ENCODE results near the gene FCAR. TPM values are rescaled to one million over a fixed set of nuclear protein-coding genes. Genes with fewer than 3 reads are reported as not detected.

Gene FCAR
- total RNA-seq, 1 experiment from 2014 or later: not detected

- no peak overlapping the region for H3K4me3 ChIP-seq (replicated peaks in 1 of 2; ENCODE audit: low read depth in 1 of 2, low read length in 2 of 2)
- no peak for DNase-seq (ENCODE audit: low read depth, low spot score)
- TF ChIP-seq ZFX (IDR thresholded peaks at IDR 0.05) (no peak), CBX3 (IDR thresholded peaks at IDR 0.05; ENCODE audit: low read depth) (no peak), EGR1 (IDR thresholded peaks at IDR 0.05; ENCODE audit: low read depth) (no peak), CTCF (IDR thresholded peaks at IDR 0.05 in 2 of 3, conservative IDR thresholded peaks at IDR 0.05 in 1 of 3; ENCODE audit: borderline replicate concordance in 1 of 3, insufficient read depth in 1 of 3, low read depth in 2 of 3, low read length in 2 of 3) (no peak), JUND (IDR thresholded peaks at IDR 0.05) (no peak), SRF (IDR thresholded peaks at IDR 0.05; ENCODE audit: low read depth) (no peak), FOSL1 (IDR thresholded peaks at IDR 0.05; ENCODE audit: low read depth) (no peak), EZH2 (IDR thresholded peaks at IDR 0.05) (no peak)
- no peaks in the 10 kb centered on the region for H3K9me2 ChIP-seq (ENCODE audit: insufficient read depth)
- ChIA-PET CTCF (no interaction called here), RAD21 (ENCODE audit: low non-redundant PET in 1 of 2, low total read pairs in 2 of 2, uncharacterized antibody in 2 of 2, unreplicated experiment in 2 of 2) (no interaction called here), POLR2A (no interaction called here)
- no peak for ATAC-seq
- no peak overlapping the region for H3K4me2 ChIP-seq (ENCODE audit: low read length)
- H3K27ac ChIP-seq (ENCODE audit: low read depth, low read length): no peak overlapping the region
- BruUV-seq (replicated peaks): no TSS peak
- no peaks in the 10 kb centered on the region for H3K36me3 ChIP-seq (ENCODE audit: control insufficient read depth in 1 of 2, insufficient read depth in 2 of 2, low read length in 2 of 2)
- no peak overlapping the region for H2AFZ ChIP-seq (ENCODE audit: low read depth, low read length, poor library complexity, severe bottlenecking)
- H3K27me3 ChIP-seq (ENCODE audit: insufficient read depth, low read length): no peaks in the 10 kb centered on the region
- no peaks in the 10 kb centered on the region for H3K4me1 ChIP-seq (ENCODE audit: control insufficient read depth in 1 of 2, insufficient read depth in 2 of 2, low read length in 2 of 2)
- H3K9ac ChIP-seq (ENCODE audit: low read length): no peak overlapping the region
- H4K20me1 ChIP-seq (ENCODE audit: insufficient read depth): no peaks in the 10 kb centered on the region
- H3K79me2 ChIP-seq (ENCODE audit: insufficient read depth, low read length): no peaks in the 10 kb centered on the region
- intact Hi-C loops (cut with micrococcal nuclease): no loop called here
- no peaks in the 10 kb centered on the region for H3K9me3 ChIP-seq (ENCODE audit: control insufficient read depth in 1 of 2, insufficient read depth in 1 of 2, low read depth in 1 of 2, low read length in 2 of 2)
These were observed 31.4 kb downstream of the FCAR start for GRCh38 chr19:54905421-54905802.

GRCh38 chr19:54905803-54906511 lies 31.9 kb downstream of the FCAR start, which contains the start of gene NCR1:
Gene NCR1 (plus strand): TSS chr19:54906148. CDS start chr19:54906188, 40 bp downstream.
- Histone ChIP-seq H2AFZ (ENCODE audit: low read depth, low read length, poor library complexity, severe bottlenecking) (no peak within 1 kb of the TSS), H3K4me1 (ENCODE audit: control insufficient read depth in 1 of 2, insufficient read depth in 2 of 2, low read length in 2 of 2) (no peaks in the 10 kb centered on the region), H3K27me3 (ENCODE audit: insufficient read depth, low read length) (no peaks in the 10 kb centered on the region), H4K20me1 (ENCODE audit: insufficient read depth) (no peaks in the 10 kb centered on the region), H3K4me3 (replicated peaks in 1 of 2; ENCODE audit: low read depth in 1 of 2, low read length in 2 of 2) (no peak within 1 kb of the TSS), H3K9me2 (ENCODE audit: insufficient read depth) (no peaks in the 10 kb centered on the region), H3K36me3 (ENCODE audit: control insufficient read depth in 1 of 2, insufficient read depth in 2 of 2, low read length in 2 of 2) (no peaks in the 10 kb centered on the region), H3K9me3 (ENCODE audit: control insufficient read depth in 1 of 2, insufficient read depth in 1 of 2, low read depth in 1 of 2, low read length in 2 of 2) (no peaks in the 10 kb centered on the region), H3K27ac (ENCODE audit: low read depth, low read length) (no peak within 1 kb of the TSS), H3K9ac (ENCODE audit: low read length) (no peak within 1 kb of the TSS), H3K4me2 (ENCODE audit: low read length) (no peak within 1 kb of the TSS), H3K79me2 (ENCODE audit: insufficient read depth, low read length) (no peaks in the 10 kb centered on the region)
- ChIA-PET CTCF (no interaction called here), RAD21 (ENCODE audit: low non-redundant PET in 1 of 2, low total read pairs in 2 of 2, uncharacterized antibody in 2 of 2, unreplicated experiment in 2 of 2) (no interaction called here), POLR2A (no interaction called here)
- BruUV-seq (replicated peaks): no TSS peak
- DNase-seq (ENCODE audit: low read depth, low spot score) (no peak), ATAC-seq (no peak)
- intact Hi-C loops (cut with micrococcal nuclease): no loop called here
- TF ChIP-seq SP1 (IDR thresholded peaks at IDR 0.05; ENCODE audit: low read depth) (no peak), REST (IDR thresholded peaks at IDR 0.05; ENCODE audit: low read depth) (no peak), RAD21 (IDR thresholded peaks at IDR 0.05; ENCODE audit: low read depth) (no peak), EGR1 (IDR thresholded peaks at IDR 0.05; ENCODE audit: low read depth) (no peak), POLR2A (IDR thresholded peaks at IDR 0.05; ENCODE audit: borderline replicate concordance, extremely low read depth, insufficient read depth, insufficient read length) (no peak), CBX3 (IDR thresholded peaks at IDR 0.05; ENCODE audit: low read depth) (no peak), ELF1 (IDR thresholded peaks at IDR 0.05; ENCODE audit: borderline replicate concordance, low read depth) (no peak), CEBPB (IDR thresholded peaks at IDR 0.05; ENCODE audit: low read depth) (no peak), CTCF (IDR thresholded peaks at IDR 0.05 in 2 of 3, conservative IDR thresholded peaks at IDR 0.05 in 1 of 3; ENCODE audit: borderline replicate concordance in 1 of 3, insufficient read depth in 1 of 3, low read depth in 2 of 3, low read length in 2 of 3) (no peak), ZFX (IDR thresholded peaks at IDR 0.05) (no peak)
